GM18520 (cell line): ENCODE results near the gene KCTD5.
"Not testable (repeated sequence)": the region's sequence is repeated elsewhere in the genome, so short reads cannot be mapped to it uniquely, and the experiment has no call there.

Experiments
- ATAC-seq: cut with Tn5 transposase; IDR thresholded peaks from one replicate; pipeline ENCODE4 v1.9.1; 2021; ENCODE audit not compliant: unreplicated experiment

KCTD5 gene

DNA sequence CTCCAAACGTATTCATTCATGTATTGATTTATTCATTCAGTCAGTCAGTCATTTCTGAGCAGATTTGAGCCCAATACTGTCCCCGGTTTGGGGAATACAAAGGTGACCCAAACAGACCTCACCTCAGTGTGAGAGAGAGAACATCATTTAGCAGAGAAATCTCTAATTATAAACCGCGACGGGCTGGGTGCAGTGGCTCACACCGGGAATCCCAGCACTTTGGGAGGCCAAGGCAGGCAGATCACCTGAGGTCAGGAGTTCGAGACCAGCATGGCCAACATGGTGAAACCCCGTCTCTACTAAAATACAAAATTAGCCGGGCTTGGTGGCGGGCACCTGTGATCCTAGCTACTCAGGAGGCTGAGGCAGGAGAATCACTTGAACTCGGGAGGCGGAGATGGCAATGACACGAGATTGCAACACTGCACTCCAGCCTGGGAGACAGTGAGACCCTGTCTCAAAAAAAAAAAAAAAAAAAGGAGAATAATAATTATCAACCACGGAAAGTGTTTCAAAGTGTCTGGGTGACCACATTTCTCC lies 39.4 kb downstream of the KCTD5 start:
- not testable (repeated sequence) for ATAC-seq

DNA sequence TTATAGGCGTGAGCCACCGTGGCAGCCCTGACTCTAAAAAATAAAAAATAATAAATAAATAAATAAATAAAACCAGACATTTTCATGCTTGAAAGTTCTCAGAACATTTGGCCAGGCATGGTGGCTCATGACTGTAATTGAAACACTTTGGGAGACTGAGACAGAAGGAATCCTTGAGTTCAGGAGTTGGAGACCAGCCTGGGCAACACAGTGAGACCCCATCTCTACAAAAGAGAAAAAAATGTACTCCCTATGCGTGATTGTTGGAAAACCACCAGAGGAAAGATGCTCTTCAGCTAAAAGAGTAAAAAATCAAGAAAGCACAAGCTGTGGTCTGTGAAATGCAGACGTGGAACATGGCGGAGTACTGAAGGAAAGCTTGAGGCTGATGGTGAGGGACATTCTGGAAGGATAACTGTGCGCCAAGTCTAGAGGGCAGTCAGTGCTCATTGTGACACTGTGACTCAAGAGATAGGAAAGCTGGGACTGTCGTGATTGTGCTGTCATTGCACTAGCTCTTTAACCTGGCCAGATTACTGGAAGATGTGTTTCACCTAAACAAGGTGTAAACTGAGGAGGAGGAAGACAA lies 41.9 kb downstream of the KCTD5 start:
- ATAC-seq, result no peak

DNA sequence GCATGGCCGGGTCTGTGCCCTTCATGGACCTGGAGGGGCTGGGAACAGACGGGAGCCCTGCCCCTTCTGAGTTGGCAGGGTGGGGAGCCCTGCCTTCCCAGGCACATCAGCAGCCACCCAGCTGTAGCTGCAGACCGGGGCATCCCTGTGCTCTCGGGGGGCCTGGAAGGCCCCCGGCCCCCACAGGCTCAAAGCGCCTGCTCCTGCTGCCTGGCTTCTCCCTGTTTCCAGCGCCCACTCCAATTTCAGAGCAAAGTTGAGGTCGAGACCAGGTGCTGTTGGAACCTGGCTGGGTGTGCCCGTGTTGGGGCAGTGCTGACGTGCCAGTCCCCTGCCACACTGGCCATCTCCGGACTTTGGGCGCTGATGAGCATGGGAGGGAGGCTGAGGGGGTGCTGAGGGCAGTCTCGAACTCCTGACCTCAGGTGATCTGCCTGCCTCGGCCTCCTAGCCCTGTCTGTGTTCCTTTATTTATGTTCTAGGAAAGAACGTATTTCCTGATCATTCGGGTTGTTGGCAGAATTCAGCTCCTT lies 42.6 kb downstream of the KCTD5 start:
- ATAC-seq, result no peak

DNA sequence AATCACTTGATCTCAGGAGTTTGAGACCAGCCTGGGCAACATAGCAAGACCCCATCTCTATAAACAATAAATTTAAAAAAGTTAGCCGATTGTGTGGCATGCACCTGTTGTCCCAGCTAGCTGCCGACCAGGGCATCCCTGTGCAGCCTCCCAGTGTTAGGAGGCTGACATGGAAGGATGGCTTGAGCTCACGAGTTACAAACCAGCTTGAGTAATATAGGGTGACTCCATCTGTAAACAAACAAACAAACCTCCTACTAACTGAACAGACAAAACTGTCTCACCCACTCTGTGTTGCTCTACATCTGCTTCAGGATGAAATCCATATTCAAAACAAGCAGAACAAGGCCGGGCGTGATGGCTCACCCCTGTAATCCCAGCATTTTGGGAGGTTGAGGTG lies 44.6 kb downstream of the KCTD5 start:
- no peak for ATAC-seq

DNA sequence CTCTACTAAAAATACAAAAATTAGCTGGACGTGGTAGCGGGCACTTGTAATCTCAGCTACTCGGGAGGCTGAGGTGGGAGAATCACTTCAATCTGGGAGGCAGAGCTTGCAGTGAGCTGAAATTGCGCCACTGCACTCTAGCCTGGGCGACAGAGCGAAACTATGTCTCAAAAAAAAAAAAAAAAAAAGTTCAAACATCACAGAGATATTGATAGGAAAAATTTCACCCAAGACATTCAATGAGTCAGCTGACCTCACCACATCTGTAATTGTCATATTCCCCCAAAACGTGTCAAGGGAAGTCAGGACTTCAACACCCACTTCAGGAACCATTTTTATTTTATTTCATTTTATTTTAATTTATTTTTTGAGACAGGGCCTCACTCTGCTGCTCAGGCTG lies 45.7 kb downstream of the KCTD5 start:
- ATAC-seq, result no peak

DNA sequence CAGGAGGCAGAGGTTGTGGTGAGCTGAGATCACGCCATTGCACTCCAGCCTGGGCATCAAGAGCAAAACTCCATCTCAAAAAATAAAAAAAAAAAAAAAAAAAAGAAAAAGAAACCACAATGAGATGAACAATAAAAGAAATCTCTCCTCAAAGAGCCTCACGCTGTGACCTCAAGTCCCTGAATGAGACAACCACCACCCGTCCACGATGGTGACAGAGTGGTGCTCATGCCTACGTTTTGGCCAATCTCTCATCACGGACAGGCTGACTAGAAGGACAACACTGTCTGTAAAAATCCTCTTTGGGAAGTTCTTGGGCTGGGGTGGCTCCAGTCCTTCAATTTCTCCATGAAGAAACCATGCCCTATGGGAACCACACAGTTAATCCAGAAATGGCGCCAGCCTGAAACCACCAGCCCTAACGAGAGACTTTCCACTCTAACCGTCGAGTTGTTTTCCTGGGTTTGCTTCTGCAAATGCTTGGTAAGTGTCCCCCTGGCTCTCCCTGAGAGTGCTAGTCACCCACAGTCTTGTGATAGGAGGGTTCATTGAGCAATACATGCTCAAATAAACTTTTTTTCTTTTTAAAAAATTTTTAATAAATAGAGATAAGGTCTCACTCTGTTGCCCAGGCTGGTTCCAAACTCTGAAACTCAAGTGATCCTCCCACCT lies 52.7 kb downstream of the KCTD5 start:
- no peak for ATAC-seq

DNA sequence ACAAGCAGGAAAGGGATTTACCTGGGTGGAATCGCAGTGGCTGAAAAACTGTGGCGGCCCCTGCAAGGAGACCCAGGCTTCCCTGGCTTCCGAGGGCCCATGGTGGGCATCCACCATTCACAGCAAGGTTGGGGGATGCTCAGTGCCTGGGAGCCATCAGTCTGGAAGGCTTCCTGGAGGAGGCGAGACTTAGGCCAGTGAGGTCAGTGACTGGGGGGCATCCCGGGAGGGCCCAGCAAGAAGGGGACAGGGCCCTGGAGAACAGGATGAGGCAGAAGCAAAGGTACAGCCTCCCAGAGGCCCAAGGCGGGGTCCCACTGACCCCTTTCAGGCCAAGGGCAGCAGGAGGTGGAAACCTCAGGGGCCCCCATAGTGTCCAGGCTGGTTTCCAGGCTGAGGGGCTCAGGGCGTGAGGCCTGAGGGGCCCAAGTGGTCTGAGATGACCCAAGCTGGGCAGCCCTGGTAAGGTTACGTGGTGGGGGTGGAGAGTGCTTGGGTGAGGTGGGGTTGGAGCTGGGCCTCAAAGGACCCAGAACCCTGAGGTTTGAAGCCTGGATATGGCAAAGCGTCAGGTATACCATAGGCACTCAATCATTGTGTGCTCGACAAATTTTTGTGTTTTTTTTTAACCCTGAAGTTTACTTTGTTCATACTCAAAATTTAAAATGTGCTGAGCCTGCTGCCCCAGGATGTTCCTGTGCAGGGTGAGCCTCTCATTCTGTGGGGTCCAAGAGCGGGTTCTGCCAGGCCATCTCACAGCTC lies 54.3 kb downstream of the KCTD5 start:
- no peak for ATAC-seq

DNA sequence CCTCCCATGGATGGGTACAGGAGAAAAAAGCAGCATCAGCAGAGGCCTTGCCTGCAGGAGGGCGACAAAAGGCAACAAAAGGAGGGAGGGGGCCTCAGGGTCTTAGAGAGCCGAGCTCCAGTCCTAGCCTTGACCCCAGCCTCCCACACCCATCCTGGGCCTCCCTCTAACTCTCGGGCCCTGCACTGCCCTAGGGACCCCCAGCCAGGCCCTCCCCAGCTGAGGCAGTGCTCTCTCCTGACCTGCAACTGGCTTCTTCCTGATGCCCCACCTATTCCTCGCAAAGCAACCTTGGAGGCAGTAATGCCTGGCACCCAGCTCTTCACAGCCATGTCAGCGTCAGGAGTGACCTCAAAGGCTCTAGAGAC lies 54.9 kb downstream of the KCTD5 start:
- no peak for ATAC-seq

DNA sequence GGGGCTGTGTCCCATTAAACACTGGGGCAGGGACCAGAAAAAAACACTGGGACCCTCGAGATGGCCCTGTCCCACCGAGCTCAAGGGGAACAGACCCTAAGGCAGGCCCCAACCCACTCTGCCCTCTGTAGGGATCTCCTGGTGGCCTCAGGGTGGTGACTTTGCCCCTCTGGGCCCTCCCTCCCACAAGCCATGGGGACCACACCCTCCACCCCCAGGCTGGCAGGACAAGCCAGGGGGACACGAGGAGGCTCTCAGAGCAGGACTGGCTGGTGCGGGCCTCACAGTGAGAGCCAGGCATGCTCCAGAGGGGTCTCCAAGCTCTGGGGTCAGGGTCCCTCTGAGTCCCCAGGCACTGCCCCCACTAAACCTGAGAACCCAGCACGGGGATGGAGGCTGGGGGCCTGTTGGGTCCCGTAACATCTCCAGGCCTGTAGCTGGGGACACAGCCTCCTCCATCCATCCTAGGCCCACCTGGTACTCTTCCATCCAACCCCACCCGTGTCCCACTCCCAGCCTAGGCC lies 55.6 kb downstream of the KCTD5 start:
- ATAC-seq, result no peak

DNA sequence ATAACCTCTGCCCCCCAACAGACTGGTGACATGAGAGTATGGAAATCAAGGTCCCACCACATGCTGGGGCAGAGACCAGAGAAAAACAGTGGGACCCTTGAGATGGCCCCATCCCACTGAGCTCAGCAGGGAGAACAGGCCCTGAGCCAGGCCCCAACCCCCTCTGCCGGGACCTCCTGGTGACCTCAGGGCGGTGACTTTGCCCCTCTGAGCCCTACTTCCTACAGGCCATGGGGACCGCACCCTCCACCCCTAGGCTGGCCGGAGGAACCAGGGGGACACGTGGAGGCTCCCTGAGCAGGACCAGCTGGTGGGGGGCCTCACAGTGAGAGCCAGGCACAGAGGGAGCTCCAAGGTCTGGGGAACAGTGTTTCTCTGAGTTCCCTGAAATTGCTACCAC lies 56.3 kb downstream of the KCTD5 start:
- no peak for ATAC-seq

DNA sequence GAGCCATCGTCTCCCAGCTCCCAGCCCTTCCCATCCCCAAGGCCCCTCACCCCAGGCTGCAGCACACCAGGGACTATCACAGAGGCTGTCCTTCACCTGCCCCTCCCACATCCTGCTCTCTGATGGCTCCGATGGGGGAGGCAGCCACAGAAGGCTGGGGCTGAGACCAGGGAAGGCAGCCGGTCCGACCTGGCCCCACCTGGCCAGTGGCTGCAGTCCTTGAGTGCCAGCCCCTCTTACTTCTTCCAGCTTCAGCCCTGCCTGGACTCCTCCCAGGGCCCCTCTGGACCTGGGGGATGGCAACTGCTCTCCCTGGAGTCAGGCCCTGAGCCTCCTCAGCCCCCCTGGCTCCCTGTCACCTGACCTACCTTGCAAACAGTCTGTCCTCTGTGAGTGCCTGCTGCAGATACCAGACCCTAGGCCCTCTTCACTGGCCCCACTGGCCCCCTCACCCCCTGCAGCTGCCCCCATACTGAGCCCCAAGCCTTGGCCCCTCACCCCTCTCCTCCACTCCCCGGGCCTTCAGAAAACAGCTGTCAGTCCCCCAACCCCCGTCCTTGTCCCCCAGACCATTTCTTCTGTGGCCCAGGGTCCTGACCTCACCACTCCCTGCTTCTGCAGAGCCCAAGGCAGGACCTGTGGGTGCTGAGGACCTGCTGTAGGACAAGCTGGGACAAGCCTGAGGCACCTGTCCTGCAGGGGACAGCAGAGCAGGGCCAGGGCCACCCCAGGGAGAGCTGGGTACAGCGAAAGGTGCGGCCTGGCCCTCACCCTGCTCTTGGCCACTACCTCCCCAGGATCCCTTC lies 57.5 kb downstream of the KCTD5 start:
- no peak for ATAC-seq

DNA sequence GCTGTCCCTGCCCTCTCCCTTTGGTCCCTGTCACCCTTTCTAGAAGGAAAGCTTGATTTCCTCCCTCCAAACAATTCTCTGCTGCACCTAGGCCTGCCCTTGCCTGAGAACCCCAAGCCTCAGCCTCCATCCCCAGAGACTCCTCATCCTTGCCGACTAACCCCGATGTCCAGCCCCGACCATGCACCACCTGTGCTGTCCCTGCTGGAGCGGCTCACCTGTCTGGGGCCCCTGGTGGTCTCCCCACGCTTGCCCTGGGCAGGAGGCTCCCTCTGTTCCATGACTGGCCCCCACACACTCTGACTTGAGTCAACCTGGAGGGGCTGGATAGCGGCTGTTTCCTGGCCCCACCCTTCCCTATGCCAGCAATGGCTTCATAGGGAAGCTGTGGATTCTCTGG lies 58.2 kb downstream of the KCTD5 start:
- no peak for ATAC-seq

DNA sequence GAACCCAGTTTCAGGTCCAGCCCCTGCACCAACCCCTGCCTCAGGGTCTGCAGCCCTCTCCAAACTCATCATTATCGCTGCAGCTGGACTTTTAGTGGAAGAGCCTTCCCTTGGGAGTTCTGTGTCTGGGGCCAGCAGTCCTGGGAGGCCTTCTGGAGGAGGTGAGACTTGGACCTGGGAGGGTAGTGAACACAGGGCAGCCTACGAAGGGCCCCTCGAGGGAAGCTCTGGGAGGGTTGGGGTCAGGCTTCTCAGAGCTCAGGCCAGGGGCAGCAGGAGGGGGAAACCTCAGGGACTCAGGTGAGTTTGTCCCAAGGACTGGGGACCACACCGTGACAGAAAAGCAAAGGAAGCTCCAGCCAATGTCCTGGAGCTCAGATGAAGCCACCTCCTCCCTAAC lies 58.8 kb downstream of the KCTD5 start:
- no peak for ATAC-seq

DNA sequence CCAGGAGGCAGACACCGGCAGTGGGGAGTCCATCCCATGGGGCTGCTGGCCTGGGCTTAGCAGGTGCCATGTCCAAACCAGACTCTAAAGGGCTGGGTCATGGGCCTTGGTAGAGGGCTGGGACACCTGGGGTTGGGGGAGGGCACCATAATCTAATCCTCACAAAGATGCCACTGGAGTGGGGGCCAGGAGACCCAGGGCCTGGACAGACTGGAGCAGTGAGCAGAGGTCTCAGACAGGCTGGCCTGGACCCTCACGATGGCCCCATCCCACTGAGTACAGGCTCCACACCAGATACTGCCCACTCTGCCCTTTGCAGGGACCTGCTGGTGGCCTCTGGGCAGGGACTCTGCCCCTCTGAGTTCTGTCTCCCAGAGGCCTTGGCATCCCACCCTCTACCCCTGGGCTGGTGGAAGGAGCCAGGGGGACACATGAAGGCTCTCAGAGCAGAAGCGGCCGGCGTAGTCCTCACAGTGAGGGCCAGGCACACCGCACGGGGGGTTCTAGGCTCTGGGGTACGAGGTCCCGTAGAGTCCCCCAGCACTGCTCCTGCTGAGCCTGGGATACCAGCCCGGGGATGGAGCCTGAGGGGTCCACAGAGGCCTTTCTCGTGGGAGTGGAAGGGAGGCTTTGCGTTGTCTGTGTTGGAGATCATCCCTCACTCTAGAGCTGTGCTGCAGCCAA lies 60.1 kb downstream of the KCTD5 start:
- ATAC-seq, result no peak

DNA sequence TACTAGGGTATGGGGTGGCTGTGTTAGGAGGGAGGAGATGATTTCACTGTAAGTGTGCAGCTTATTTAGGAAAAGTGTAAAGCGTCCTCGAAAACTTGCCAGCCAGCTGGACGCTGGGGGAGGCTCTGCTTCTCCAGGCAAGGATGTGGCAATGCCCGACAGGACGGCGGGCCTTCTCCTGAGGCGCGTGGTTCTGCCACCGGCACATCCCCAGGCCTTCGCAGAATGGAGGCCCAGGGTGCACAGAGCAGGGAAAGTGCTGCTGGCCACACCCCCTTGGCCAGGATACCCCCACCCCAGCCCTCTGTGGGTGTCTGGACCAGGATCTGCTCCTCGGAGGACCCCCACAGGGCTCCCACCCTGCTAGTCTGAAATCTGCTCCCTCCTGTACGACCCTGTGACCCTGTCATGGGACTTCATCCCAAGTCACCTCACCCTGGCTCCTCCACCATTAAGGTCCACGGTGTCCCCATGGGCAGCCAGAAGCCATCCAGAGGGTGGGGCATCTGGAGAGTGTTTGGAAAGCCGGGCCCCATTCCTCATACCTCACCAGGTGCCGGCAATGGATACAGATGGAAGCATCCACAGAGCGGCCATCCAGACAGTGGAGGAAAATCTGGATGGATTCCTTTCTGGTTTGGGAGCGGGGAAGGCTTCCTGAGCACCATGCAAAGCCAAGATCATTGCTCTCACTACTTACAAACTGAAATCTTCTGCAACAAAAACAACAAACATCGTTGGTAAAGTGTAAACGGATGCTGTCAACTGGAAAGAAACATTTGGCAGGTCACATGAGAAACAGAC lies 60.9 kb downstream of the KCTD5 start:
- ATAC-seq, result no peak

DNA sequence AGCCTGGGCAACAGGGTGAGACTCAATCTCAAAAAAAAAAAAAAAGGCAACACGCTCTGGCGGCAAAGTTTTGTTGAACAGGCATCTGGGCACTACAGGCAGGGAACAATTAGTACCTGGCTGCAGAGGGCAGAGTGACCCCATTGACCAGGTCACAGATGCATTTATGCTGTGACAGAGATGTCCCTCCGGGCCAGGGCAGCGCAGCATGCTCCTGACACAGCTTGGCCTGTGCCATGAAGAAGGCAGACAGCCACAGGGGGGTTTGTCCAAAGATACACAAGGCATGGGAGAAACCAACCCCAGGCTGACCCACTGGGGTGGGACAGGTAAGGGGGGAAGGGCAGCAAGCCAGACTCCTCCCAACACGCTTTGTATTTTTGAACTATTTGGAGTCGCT lies 62.4 kb downstream of the KCTD5 start:
- ATAC-seq, result no peak

DNA sequence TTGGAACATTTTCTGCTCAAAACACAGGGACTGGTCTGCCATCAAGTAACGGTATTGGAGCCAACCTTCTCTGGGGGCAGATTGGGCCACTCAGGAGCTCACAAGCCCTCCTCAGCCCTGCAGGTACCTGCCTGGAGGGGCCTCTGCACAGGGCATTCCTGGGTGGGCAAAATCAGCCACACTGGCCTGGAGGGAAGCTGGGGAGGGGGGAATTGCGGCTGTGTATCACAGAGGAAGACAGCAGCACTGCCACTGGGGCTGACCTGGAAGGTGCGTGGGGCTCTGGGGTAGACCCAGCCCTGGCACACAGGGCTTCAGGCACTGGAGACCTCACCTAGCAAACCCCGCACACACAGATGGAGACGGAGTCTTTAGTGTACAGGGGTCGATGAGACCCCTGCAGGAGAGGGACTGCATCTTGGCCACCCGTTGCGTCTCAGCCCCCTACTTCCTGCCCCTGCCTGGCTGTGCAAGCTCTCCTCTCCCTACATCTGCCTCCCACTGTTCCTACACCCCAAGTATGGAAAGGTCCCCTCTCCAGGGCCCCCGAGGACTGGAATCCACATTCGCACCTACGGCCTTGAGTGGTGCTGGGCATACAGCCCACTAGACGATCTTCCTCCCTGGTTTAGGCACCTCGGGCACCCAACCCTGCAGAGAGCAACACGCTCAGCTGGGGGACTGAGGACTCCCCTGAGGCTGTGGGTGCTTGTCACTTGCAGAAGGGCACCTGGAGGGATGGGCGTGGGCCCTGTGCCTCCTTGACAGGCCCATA lies 63.0 kb downstream of the KCTD5 start:
- ATAC-seq, result no peak

DNA sequence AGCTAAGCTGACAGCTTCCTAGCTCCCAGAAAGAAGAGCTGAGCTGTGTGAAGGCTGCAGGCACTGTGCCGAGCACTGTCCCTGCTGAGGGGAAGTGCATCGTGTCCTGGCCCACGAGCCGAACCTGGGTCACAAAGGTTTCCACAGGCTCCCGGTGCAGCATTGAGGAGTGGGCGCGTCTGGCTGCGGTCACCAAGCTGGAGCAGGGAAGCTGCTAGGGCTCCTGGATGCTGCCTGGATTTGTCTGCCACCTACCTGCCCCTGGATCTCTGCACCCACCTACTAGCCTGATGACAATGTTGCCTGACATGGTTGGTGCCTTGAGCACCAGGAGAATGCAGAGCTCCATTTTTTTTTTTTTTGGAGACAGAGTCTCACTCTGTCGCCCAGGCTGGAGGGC lies 63.6 kb downstream of the KCTD5 start:
- ATAC-seq, result no peak
